H9 (cell line): ENCODE results near the gene PLD1. TPM values are rescaled to one million over a fixed set of nuclear protein-coding genes. Genes with fewer than 3 reads are reported as not detected.

ENCODE experiments used
- DNase-seq: peaks from one replicate; pipeline ENCODE4 v3.0.0-alpha.2; 2017
- H2AFZ ChIP-seq: one replicate; pipeline ENCODE4 v1.6.1; 2013; ENCODE audit warnings: mild to moderate bottlenecking, low read length, control low read depth, moderate library complexity
- H2AK5ac ChIP-seq: 2 replicates; pipeline ENCODE4 v1.6.1; 2013; ENCODE audit warnings: low read length, control low read depth, mixed read lengths; ENCODE audit not compliant: insufficient read length
- H2BK120ac ChIP-seq: one replicate; pipeline ENCODE4 v1.6.1; 2013; ENCODE audit warnings: low read depth, mild to moderate bottlenecking, low read length, control low read depth, inconsistent platforms; ENCODE audit not compliant: poor library complexity, severe bottlenecking
- H2BK12ac ChIP-seq: 2 replicates; pipeline ENCODE4 v1.6.1; 2013; ENCODE audit warnings: low read length, control low read depth, mixed read lengths, low read depth; ENCODE audit not compliant: insufficient read length
- H2BK15ac ChIP-seq: 2 replicates; pipeline ENCODE4 v1.6.1; 2013; ENCODE audit warnings: low read depth, low read length, control low read depth
- H2BK20ac ChIP-seq: one replicate; pipeline ENCODE4 v1.6.1; 2013; ENCODE audit warnings: low read depth, mild to moderate bottlenecking, low read length, control low read depth, inconsistent platforms; ENCODE audit not compliant: poor library complexity, severe bottlenecking
- H2BK5ac ChIP-seq: 2 replicates; pipeline ENCODE4 v1.6.1; 2013; ENCODE audit warnings: low read length, control low read depth, mixed read lengths; ENCODE audit not compliant: insufficient read length
- H3K14ac ChIP-seq: 2 replicates; pipeline ENCODE4 v1.6.1; 2013; ENCODE audit warnings: low read length, control low read depth; ENCODE audit not compliant: insufficient read depth
- H3K18ac ChIP-seq: 2 replicates; pipeline ENCODE4 v1.6.1; 2013; ENCODE audit warnings: low read depth, mild to moderate bottlenecking, mixed read lengths, low read length, control low read depth; ENCODE audit not compliant: insufficient read length
- H3K23ac ChIP-seq: 2 replicates; pipeline ENCODE4 v1.6.1; 2013; ENCODE audit warnings: low read length, control low read depth, mixed read lengths, low read depth; ENCODE audit not compliant: insufficient read length
- H3K23me2 ChIP-seq: 2 replicates; pipeline ENCODE4 v1.6.1; 2013; ENCODE audit warnings: low read depth, mild to moderate bottlenecking, mixed read lengths, low read length, control low read depth; ENCODE audit not compliant: insufficient read length, poor library complexity, severe bottlenecking
- H3K27ac ChIP-seq: 2 replicates; pipeline ENCODE4 v1.5.1; 2013; ENCODE audit warnings: low read length, control low read depth, mixed read lengths, low read depth; ENCODE audit not compliant: insufficient read length
- H3K27me3 ChIP-seq: 2 replicates; pipeline ENCODE4 v1.6.1; 2013; ENCODE audit warnings: low read length, control low read depth, inconsistent platforms; ENCODE audit not compliant: insufficient read depth
- H3K4ac ChIP-seq: 2 replicates; pipeline ENCODE4 v1.6.1; 2013; ENCODE audit warnings: low read depth, mild to moderate bottlenecking, control low read depth, inconsistent platforms, low read length, moderate library complexity
- H3K4me1 ChIP-seq: 2 replicates; pipeline ENCODE4 v1.6.1; 2013; ENCODE audit warnings: low read length, control low read depth, inconsistent platforms; ENCODE audit not compliant: insufficient read depth
- H3K4me2 ChIP-seq: 2 replicates; pipeline ENCODE4 v1.6.1; 2013; ENCODE audit warnings: low read length, control low read depth, mixed read lengths; ENCODE audit not compliant: insufficient read length, insufficient read depth
- H3K56ac ChIP-seq: 2 replicates; pipeline ENCODE4 v1.6.1; 2013; ENCODE audit warnings: low read depth, mild to moderate bottlenecking, mixed read lengths, low read length, control low read depth; ENCODE audit not compliant: insufficient read length
- H3K79me1 ChIP-seq: 2 replicates; pipeline ENCODE4 v1.6.1; 2013; ENCODE audit warnings: low read depth, mild to moderate bottlenecking, moderate library complexity, low read length, control low read depth, inconsistent platforms; ENCODE audit not compliant: insufficient read depth, poor library complexity, severe bottlenecking
- H3K79me2 ChIP-seq: 2 replicates; pipeline ENCODE4 v1.6.1; 2013; ENCODE audit warnings: low read length, control low read depth, inconsistent platforms; ENCODE audit not compliant: insufficient read depth
- H3K9ac ChIP-seq: 2 replicates; pipeline ENCODE4 v1.6.1; 2013; ENCODE audit warnings: low read length, control low read depth, mixed read lengths; ENCODE audit not compliant: insufficient read length; ENCODE audit errors: extremely low read depth
- H3K9me3 ChIP-seq: one replicate; pipeline ENCODE4 v1.6.1; 2013; ENCODE audit warnings: low read depth, low read length, inconsistent platforms; ENCODE audit not compliant: control insufficient read depth
- H3T11ph ChIP-seq: one replicate; pipeline ENCODE4 v1.6.1; 2013; ENCODE audit warnings: mild to moderate bottlenecking, low read length, control low read depth, inconsistent platforms
- H4K20me1 ChIP-seq: one replicate; pipeline ENCODE4 v1.6.1; 2013; ENCODE audit not compliant: control insufficient read depth, insufficient read length, insufficient read depth
- H4K5ac ChIP-seq: 2 replicates; pipeline ENCODE4 v1.6.1; 2013; ENCODE audit warnings: low read depth, mild to moderate bottlenecking, mixed read lengths, low read length, control low read depth; ENCODE audit not compliant: insufficient read length
- H4K8ac ChIP-seq: replicated peaks from 2 replicates; pipeline ENCODE4 v1.6.1; 2013; ENCODE audit warnings: low read length, control low read depth, mixed read lengths, low read depth; ENCODE audit not compliant: insufficient read length
- H4K91ac ChIP-seq: 2 replicates; pipeline ENCODE4 v1.6.1; 2013; ENCODE audit warnings: low read depth, mild to moderate bottlenecking, moderate library complexity, mixed read lengths, low read length, control low read depth; ENCODE audit not compliant: insufficient read length
- H3K27ac Mint-ChIP-seq, 3 experiments: 2 replicates in 2 of 3; 3 replicates in 1 of 3; pipeline ENCODE4 v1.8.0; 2020 to 2021; ENCODE audit warnings: mixed read lengths in 3 of 3, mild to moderate bottlenecking in 1 of 3, moderate library complexity in 1 of 3
- H3K27me3 Mint-ChIP-seq: 2 replicates; pipeline ENCODE4 v1.8.0; 2021; ENCODE audit warnings: low read depth, mild to moderate bottlenecking, moderate library complexity, mixed read lengths
- H3K36me3 Mint-ChIP-seq, 3 experiments: 2 replicates in 2 of 3; 3 replicates in 1 of 3; pipeline ENCODE4 v1.8.0; 2020 to 2021; ENCODE audit warnings: low read depth in 3 of 3, mixed read lengths in 3 of 3; ENCODE audit not compliant: insufficient read depth in 1 of 3
- H3K4me1 Mint-ChIP-seq, 2 experiments: 2 replicates each; pipeline ENCODE4 v1.8.0; 2020; ENCODE audit warnings: mixed read lengths in 2 of 2
- H3K4me3 Mint-ChIP-seq, 2 experiments: 2 replicates in 1 of 2; 3 replicates in 1 of 2; pipeline ENCODE4 v1.8.0; 2020 to 2021; ENCODE audit warnings: mild to moderate bottlenecking in 2 of 2, mixed read lengths in 2 of 2, moderate library complexity in 1 of 2
- H3K9me3 Mint-ChIP-seq, 2 experiments: 2 replicates in 1 of 2; 3 replicates in 1 of 2; pipeline ENCODE4 v1.8.0; 2020; ENCODE audit warnings: mild to moderate bottlenecking in 2 of 2, mixed read lengths in 2 of 2, moderate library complexity in 1 of 2
- CTCF ChIP-seq: fragments of 200-600 bp; sonication (generic); conservative IDR thresholded peaks from 3 replicates; pipeline ENCODE4 v1.8.0; 2021; ENCODE audit warnings: antibody characterized with exemption, mild to moderate bottlenecking
- total RNA-seq: library from RNA; stranded (reverse); gene quantifications from 2 replicates; pipeline ENCODE4 v1.2.1, GENCODE V29; 2021

Gene PLD1
- total RNA-seq, 1 experiment from 2014 or later, result 1.8 TPM

GRCh38 chr3:171688002-171688401 is 122.3 kb downstream of the PLD1 start:
- H2BK20ac ChIP-seq, result no peak overlapping the region
- H2BK120ac ChIP-seq, result no peak overlapping the region
- H3K9me3 Mint-ChIP-seq, result no peaks in the 10 kb centered on the region
- no peak overlapping the region for H3K4ac ChIP-seq
- no peak overlapping the region for H3K9ac ChIP-seq
- no peak for TF ChIP-seq CTCF
- no peaks in the 10 kb centered on the region for H3K79me1 ChIP-seq
- H3K79me2 ChIP-seq, result no peaks in the 10 kb centered on the region
- no peaks in the 10 kb centered on the region; the same call in 1 of the 2 replicates for H3K27me3 Mint-ChIP-seq
- no peak overlapping the region for H2AFZ ChIP-seq
- no peak for DNase-seq
- H3K4me1 ChIP-seq, result no peaks in the 10 kb centered on the region
- H2AK5ac ChIP-seq, result no peak overlapping the region
- no peak overlapping the region for H3K27ac Mint-ChIP-seq
- no peaks in the 10 kb centered on the region for H3K23me2 ChIP-seq
- no peak overlapping the region for H3K14ac ChIP-seq
- H3K4me1 Mint-ChIP-seq, result no peaks in the 10 kb centered on the region
- no peaks in the 10 kb centered on the region for H4K20me1 ChIP-seq
- no peaks in the 10 kb centered on the region for H3K36me3 Mint-ChIP-seq
- H3K56ac ChIP-seq, result no peak overlapping the region
- no peak overlapping the region for H3K4me3 Mint-ChIP-seq
- no peaks in the 10 kb centered on the region for H3K27me3 ChIP-seq
- no peak overlapping the region for H3K27ac ChIP-seq
- H3K18ac ChIP-seq, result no peak overlapping the region
- no peak overlapping the region for H3T11ph ChIP-seq
- H3K9me3 ChIP-seq, result no peaks in the 10 kb centered on the region
- H4K5ac ChIP-seq, result no peak overlapping the region
- H2BK15ac ChIP-seq, result no peak overlapping the region
- H3K23ac ChIP-seq, result no peak overlapping the region
- H4K91ac ChIP-seq, result no peak overlapping the region
- H2BK12ac ChIP-seq, result no peak overlapping the region
- no peak overlapping the region for H3K4me2 ChIP-seq
- no peak overlapping the region for H4K8ac ChIP-seq
- H2BK5ac ChIP-seq, result no peak overlapping the region
